HG02884 (cell line): ENCODE results near the gene HAP1.
"Not testable (repeated sequence)": the region's sequence is repeated elsewhere in the genome, so short reads cannot be mapped to it uniquely, and the experiment has no call there.

Experiments
- ATAC-seq: cut with Tn5 transposase; IDR thresholded peaks from one replicate; pipeline ENCODE4 v1.9.1; 2021; ENCODE audit warnings: mild to moderate bottlenecking, moderate library complexity; ENCODE audit not compliant: unreplicated experiment

HAP1 gene, protein sequence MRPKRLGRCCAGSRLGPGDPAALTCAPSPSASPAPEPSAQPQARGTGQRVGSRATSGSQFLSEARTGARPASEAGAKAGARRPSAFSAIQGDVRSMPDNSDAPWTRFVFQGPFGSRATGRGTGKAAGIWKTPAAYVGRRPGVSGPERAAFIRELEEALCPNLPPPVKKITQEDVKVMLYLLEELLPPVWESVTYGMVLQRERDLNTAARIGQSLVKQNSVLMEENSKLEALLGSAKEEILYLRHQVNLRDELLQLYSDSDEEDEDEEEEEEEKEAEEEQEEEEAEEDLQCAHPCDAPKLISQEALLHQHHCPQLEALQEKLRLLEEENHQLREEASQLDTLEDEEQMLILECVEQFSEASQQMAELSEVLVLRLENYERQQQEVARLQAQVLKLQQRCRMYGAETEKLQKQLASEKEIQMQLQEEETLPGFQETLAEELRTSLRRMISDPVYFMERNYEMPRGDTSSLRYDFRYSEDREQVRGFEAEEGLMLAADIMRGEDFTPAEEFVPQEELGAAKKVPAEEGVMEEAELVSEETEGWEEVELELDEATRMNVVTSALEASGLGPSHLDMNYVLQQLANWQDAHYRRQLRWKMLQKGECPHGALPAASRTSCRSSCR

DNA sequence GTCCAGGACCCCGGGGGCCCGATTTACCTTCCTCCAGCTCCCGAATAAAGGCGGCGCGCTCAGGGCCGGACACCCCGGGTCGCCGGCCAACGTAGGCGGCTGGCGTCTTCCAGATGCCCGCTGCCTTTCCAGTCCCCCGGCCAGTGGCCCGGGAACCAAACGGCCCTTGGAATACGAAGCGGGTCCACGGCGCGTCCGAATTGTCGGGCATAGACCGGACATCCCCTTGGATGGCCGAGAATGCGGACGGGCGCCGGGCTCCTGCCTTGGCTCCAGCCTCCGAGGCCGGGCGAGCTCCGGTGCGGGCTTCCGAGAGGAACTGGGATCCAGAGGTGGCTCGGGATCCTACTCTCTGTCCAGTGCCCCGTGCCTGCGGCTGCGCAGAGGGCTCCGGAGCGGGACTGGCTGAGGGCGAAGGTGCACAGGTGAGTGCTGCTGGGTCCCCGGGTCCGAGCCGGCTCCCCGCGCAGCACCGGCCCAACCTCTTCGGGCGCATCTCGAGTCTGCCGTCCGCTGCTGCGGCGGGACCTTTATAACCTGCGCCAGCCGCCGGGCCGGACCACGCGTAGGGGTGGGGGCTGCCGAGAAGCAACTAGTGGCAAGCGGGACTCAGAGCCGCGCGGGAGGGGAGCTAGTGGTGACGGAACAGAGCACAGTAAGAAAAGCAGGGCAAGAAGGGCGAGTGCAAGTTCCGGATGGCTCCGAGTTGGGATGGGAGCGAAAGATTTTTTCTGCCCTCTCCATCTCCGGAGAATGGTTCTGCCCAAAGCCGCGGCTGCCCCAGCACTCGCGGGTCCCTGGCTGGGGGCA is at the start of gene HAP1:
HAP1 (minus strand) TSS at position 505 of the 810 bp plus-strand sequence; CDS start at position 496, 9 bp downstream.
- ATAC-seq, result no peak

DNA sequence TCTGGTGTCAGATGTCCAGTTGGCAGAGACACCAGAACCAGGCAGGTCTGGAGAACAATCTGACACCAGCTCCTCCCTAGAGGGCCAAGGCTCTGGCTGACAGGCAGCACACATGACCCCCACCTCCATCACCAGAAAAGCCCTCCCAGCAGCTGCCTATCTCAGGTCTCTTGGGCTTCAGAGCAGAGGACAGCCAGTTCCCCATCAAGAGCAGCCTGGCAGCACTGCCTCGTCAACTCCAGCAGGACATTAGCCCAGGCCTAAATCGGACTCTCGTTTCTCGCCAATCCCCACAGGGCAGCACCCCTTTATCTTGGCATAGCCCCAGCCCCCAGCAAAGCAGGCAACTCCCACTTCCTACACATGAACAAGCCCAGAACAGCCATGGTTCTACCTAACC is 47.7 kb upstream of the HAP1 start:
- ATAC-seq, result no peak

DNA sequence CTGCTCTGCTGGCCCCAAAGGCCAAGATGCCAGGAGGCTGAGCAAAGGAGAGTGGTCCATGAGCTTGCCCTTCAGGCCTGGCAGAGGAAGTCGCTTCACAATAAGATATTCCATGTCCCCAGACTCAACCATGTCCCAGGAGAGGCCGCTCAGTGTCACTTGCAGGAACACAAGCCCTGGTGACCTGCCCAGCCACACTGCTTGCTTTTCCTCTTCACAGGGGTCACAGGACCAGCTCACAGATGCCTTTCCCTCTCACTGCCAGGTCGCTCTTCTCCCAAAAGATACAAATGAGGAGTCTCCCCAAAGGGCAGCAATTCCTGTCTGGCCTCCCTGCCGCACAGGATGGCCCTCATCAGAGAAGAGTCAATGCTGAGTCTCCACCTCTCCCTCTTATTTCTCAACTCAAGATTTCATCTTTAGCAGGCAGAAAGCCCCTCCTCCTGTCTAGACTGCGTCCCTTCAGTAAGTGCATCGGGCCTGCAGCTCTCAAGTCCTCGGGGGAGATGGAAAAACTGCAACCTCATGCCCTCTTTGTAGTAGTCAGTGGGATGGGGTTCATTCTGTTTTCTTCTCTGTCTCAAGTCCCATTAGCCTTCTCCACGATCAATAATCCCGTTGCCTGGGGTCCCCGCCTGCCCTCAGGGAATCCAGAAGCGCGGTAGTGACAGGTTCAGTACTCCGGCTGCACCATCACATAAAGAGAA is 47.1 kb upstream of the HAP1 start:
- ATAC-seq, result no peak

DNA sequence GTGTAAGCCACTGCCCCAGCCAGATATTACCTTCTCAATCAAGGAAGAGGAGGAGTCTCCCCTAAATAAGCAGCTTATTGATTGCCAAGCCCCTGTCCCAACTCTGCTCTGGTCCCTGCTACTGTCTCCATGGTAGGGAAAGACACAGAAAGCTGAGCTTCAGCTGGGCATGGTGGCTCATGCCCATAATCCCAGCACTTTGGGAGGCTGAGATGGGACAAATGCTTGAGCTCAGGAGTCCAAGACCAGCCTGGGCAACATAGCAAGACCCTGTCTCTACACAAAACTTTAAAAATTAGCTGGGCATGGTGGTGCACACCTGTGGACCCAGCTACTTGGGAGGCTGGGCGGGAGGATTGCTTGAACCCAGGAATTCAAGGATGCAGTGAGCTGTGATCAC is 45.5 kb upstream of the HAP1 start:
- ATAC-seq, result no peak

DNA sequence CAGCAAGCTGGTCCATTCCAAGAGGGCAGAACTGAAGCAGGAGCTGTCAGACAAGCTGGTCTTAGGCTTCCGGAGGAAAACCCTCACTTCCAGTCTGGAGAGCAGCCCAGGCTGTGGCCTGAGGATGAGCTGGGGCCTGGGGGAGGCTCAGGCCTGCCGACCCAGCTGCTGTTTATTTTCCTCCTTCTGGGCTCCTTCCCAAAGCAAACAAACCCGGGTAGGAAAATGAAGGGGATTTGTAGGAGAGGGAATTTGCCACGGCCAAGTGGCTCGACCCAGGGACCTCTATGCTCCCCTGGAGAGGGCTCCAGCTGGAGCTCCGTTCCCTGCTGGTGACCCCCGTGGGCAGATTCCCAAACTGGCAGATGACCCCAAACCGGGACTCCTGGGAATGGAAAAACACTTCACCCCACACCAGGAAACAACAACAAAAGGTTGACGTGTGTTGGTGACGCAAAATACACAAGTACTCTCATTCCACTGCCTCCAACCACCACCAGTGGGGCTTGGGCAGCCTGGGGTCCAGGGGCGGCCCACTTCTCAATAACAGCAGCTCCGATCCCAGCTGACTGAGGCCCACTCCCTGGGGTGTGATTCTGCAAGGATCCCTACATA is 43.2 kb upstream of the HAP1 start:
- no peak for ATAC-seq

DNA sequence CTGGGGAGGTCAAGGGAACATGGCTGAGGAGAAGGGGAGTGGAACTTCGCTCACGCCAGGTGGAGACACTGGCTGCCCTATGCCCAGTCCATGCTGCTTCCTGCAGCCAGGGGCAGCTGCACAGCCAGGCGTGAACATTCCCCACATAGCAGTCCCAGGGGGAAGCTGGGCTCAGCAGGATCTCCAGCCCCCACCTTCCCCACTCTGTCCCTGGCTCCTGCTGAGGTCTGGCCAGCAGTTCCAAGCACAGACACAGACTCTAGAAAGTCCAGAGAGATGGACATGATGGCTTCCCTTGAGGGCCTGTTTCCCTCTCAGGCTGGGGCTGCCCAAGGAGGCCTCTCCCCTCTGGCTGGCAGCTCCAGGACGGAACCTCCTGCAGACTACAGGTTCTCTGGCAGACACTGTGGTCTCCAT is 42.7 kb upstream of the HAP1 start:
- no peak for ATAC-seq

DNA sequence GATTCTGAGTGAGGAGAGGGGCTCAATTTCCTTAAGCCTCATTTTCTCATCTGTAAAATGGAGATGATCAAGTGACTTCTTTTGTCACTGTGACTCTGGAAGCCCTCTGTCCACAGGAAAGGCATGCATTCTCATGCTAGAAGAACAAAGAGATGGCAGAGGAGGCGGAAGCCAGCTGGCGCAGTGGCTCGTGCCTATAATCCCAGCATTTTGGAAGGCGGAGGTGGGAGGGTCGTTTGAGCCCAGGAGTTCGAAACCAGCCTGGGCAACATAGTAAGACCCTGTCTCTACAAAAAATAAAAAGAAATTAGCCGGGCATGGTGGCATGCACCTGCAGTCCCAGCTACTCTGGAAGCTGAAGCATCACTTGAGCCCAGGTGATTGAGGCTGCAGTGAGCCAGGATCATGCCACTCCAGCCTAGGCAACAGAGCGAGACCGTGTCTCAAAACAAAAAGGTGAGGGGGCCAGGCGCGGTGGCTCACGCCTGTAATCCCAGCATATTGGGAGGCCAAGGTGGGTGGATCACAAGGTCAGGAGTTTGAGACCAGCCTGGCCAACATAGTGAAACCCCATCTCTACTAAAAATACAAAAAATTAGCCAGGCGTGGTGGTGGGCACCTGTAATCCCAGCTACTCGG is 41.9 kb upstream of the HAP1 start:
- ATAC-seq, result not testable (repeated sequence)

DNA sequence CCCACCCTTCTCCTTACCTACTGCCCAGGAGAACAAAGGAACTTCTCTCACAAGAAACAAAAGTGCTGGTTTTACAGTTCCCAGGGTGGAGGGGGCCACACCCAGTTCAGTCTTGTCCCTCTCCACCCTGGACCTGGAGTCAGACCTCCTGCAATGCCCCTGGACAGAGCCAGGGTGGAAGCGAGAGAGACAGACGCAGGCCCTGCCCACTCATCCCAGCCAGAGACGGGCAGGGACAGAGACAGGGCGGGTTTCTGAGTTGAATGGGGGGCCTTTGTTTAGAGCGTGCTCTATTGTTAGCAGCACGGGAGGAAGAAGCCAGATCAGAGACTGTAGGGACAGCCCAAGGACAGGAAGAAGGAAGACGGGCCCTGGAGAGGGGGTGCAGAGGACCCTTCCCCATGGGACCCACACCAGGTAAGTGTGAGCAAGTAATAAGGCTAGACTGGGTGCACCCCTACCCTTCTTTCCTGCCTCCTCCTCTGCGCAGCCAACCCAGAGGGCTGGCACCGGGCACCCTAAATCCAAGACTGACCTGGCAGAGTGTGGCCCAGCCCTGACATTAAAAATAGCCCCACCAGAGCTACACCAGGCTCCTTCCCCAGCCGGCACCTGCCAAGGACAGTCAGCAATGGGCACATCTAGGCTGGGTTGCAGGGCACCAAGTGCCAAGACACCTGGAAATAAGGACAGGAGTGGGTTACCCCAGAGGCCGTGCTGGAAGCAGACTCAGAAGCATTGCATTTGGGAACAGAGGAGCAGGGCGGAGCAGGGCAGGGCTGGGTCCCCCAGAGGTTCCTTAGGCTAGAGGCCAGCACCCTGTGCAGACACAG is 41.2 kb upstream of the HAP1 start:
- no peak for ATAC-seq

DNA sequence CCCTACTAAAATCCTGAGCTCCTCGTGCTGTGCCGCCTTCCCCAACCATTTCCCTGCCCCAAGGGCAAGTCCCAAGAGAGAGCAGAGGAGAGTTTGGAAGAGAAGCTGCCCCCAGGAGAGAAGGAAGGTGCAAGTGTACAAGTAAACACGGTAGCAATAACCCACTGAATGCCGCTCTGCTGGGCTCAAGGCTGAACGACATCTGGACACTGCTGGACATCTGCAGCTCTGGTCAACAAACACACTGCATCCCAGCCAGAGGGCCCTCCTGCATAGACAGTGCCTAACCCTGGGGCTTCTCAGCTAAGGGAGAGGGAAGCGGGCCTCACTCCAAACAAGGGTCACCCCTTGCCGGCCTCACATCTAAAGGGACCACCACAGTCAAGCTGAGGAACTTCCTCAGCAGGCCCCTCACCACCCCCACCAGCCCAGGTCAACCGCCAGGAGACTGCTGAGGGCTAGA is 39.3 kb upstream of the HAP1 start:
- ATAC-seq, result no peak

DNA sequence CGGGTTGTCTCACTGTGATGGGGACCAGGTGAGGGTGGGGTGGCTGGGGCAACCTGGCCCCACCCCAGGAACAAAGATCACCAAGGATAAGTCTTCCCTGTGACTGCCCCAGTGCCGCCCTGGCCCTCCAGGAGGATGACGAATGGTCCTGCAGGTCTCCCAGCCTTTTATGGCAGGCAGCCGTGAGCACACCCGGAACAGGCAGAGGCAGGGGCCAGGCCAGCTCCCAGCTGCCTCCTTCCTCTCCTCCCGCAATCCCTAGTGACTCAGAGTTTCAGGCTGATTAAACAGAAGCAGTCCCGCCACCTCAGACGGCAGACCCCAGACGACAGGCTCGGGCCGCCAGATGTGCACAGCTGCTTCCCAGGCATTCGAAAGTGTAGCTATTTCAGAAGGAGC is 38.7 kb upstream of the HAP1 start:
- no peak for ATAC-seq

DNA sequence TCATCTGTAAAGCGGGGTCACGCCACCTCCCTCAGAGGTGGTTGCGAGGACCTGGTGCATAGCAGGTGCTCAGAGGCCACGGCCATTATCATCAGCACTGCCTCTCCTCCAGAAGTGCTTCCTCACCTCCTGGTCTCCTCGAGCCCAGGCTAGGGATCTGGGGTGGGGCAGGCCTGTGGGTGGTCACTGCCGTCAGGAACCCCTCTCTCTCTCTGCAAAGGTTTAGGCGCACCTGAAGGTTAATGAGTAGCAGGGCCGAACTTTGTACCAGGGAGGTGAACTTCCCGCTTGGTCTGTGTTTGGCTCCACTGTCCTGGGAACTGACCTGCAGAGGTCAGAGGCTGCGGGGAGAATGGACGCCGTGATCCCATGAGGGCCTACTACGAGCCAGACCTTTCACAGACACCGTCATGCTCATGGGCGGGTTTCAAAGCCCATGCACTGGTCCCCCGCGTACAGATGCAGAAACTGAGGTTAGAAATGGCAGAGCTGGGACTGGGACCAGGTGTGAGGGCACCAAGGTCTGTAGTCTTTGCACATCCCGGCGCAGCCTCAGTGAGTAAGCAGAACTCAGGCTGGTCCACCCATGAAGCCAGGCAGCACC is 38.2 kb upstream of the HAP1 start:
- ATAC-seq, result no peak

DNA sequence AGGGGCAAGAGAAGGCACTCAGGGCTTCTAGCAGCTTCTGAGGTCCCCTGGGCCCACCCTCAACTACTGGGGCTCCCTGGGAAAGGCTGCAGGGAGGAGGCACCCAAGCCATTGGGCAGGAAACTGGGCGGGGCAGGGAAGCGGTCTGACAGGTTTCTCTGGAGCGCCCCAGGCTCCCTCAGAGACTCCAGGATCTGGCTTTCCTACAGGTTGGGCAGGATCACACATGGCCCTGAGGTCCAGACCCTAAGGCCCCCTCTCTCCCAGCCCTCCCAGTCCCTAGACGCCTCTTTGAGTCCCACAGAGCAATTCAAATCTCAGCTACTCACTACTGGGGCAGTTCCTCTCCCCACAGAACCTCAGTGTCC is 37.8 kb upstream of the HAP1 start:
- no peak for ATAC-seq

DNA sequence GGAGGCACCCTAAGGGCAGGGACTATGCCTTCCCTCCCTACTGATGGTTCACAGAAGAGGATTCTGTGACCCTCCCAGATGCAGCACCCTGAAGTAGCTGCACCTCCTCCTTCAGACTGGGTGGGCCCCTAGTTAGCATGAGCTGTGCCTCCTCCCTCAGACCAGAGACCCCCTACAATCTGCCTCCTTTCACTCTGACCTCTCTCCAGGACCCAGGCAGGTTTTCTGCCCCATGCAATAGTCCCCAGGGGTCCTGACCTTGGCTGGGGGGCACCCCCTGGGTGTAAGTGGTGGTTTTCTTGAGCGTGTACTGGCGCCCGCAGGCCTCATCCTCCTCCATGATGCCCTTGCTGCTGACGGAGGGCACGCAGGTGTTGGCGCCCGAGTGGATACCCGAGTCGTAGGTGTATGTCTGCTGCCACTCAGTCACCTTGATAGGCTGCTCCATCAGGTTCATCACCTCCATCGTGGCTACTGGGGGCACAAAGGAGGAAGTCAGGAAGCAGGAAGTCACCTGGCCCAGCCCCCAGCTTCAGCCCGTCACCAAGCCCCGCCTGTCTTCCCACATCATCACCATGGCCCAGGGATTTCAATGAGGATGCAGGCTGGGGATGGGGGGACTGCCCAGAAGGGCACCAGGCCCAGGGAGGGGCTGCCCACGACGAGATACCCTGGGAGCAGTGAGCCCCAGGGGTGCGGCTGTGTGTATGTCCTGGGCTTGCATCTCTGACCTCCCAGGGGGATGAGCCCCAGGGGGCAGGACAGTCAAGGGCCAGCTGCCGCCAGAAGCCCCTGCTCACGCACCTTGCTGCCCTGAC is 37.2 kb upstream of the HAP1 start:
- no peak for ATAC-seq

DNA sequence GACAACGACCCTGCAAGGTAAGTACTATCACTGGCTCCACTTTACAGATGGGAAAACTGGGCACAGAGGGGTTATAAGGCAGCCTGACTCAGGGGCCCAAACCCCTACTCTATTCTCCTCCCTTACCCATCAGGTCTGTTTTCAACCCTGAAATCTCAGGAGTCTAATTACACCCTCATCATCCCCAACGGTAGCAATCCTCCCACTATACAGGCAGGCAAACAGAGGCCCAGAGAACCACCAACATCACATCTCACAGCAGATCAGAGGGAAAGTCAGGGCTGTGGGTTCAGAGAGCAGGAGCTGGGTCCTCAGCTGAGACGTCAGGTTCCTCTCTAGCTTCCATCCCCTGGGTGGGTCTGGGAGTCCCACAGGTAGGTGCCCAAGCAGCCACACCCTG is 35.5 kb upstream of the HAP1 start:
- no peak for ATAC-seq

DNA sequence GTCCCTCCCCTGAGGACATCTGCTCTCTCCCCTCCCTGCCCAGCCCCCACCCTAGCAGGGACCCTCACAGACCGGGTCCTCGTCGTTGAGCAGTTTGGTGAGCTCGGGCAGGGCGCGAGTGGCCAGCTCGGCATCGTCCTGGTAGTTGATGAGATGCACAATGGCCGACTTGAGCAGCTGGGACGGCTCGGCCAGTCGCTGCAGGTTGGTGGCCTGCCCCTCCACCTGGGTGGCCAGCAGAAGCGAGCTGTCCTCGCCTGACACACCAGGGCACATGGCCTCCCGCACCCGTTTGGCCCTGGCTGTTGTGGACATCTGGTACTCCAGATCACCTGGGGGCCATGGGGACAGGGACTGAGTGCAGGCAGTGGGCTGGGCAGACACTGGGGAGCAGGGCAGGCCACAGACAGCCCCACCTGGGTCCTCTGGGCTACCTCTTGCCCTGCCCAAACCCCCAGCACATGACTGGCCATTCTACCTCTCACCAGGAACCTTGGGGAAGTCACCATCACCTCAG is 35.0 kb upstream of the HAP1 start:
- no peak for ATAC-seq

DNA sequence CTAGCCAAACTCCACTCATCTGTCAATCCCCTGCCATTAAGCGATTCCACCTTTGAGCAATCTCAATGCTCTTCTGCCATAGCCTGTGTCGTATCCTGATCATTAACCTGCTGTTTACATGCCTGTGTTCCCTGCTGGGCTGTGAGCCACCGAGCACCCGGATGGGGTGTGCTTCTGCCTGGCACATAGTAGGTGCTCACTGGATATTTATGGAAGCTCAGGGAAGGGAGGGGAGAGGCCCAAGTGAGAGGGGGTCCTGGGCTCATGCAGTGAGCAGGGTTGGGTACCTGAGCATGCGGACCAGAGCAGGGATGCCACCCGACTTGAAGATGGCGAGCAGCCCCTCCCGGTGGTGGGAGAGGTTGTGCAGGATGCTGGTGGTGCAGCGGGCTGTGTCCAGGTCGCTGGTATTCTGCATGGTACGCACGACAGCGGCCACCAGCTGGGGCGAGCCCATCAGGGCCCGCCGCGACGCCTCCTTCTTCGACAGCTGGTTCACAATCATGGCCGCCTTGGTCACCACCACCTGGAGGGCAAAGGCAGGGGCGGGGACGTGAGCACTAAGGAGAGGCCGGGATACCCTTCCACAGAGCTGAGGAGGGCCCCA is 34.3 kb upstream of the HAP1 start:
- ATAC-seq, result no peak

DNA sequence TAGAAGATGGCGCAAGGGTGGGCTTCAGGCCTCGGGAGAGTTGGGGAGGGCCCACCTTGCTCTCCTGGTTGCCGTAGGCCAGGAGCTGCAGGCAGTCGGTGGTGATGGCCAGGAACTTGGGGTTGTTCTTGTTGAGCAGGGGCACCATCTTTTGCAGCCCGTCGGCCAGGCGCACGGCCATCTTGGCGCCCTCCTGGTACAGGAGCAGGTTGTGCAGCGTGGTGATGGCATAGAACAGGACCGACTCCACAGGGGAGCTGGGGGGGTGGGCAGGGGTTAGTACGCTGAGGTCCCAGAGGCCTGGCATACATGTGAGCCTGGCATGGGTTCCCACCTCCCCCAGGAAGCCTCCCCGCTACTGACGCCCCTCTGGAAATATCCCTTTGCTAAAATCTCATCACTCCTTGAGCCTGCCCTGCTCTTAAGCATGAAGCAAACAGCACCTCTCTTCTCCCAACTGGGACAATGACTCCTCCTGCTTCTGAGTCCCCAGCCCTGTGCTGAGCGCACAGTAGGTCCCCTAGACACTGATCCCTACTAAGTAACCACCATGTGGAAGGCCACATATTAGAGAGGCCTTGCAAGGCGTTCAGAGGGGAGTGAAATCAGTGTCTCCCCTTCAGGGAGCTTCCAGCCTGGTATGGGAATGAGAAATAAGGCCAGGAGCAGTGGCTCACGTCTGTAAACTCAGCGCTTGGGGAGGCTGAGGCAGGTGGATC is 33.0 kb upstream of the HAP1 start:
- no peak for ATAC-seq
